Panc1 (cell line): ENCODE results near the gene CSNK1G2. TPM values are rescaled to one million over a fixed set of nuclear protein-coding genes. Genes with fewer than 3 reads are reported as not detected.

ENCODE experiments used
- ATAC-seq: fragments of 200-7000 bp; cut with Tn5 transposase; 2 replicates; pipeline ENCODE4 v1.9.1; 2020; ENCODE audit warnings: mild to moderate bottlenecking, moderate library complexity
- BruUV-seq: library from RNA; stranded (reverse); fragments of 400-500 nt; replicated peaks from 2 replicates; lab custom pipeline; 2021; lab: Mats Ljungman, UMichigan
- CTCF ChIA-PET: fragments of 300-600 bp; sonication (Branson Sonifier 250); formaldehyde crosslinking; loops from one replicate; lab custom pipeline; 2022; ENCODE audit warnings: antibody characterized with exemption; lab: Charles Lee
- POLR2A ChIA-PET: fragments of 300-600 bp; sonication (Branson Sonifier 250); formaldehyde crosslinking; loops from one replicate; lab custom pipeline; 2022; ENCODE audit warnings: antibody characterized with exemption; lab: Charles Lee
- DNase-seq: peaks from one replicate; pipeline ENCODE4 v3.0.0-alpha.2; 2010; ENCODE audit warnings: low read depth, low spot score
- H3K27ac ChIP-seq: 2 replicates; pipeline ENCODE4 v1.5.1; 2011; ENCODE audit warnings: mild to moderate bottlenecking, low read length, inconsistent platforms
- H3K27me3 ChIP-seq: fragments of 200-500 bp; sonication (Bioruptor generic); 2 replicates; pipeline ENCODE4 v1.6.0; 2014; ENCODE audit warnings: low read length, inconsistent platforms; ENCODE audit not compliant: control insufficient read depth, insufficient read depth
- H3K36me3 ChIP-seq: fragments of 200-500 bp; sonication (Bioruptor generic); 2 replicates; pipeline ENCODE4 v1.5.1; 2014; ENCODE audit warnings: inconsistent platforms, mild to moderate bottlenecking, low read length, moderate library complexity; ENCODE audit not compliant: control insufficient read depth, insufficient read depth
- H3K4me1 ChIP-seq: 2 replicates; pipeline ENCODE4 v1.5.1; 2011; ENCODE audit warnings: inconsistent platforms, mild to moderate bottlenecking, low read length, moderate library complexity; ENCODE audit not compliant: control insufficient read depth, insufficient read depth
- H3K4me3 ChIP-seq, 2 experiments: 2 replicates each; pipeline ENCODE4 v1.5.1; 2011 to 2012; ENCODE audit warnings: low read depth in 2 of 2, low read length in 2 of 2, mild to moderate bottlenecking in 2 of 2, inconsistent platforms in 1 of 2, moderate library complexity in 1 of 2
- H3K9me3 ChIP-seq: fragments of 200-500 bp; sonication (Bioruptor generic); 2 replicates; pipeline ENCODE4 v1.5.1; 2014; ENCODE audit warnings: low read depth, mild to moderate bottlenecking, inconsistent platforms, low read length, moderate library complexity; ENCODE audit not compliant: control insufficient read depth, insufficient read depth
- CTCF ChIP-seq: fragments of 450-650 bp; IDR thresholded peaks from 2 replicates; pipeline ENCODE4 v1.5.1; 2017; ENCODE audit warnings: mild to moderate bottlenecking
- POLR2AphosphoS5 ChIP-seq: IDR thresholded peaks from 2 replicates; pipeline ENCODE4 v1.6.1; 2012; ENCODE audit warnings: mild to moderate bottlenecking, low read depth, low read length, moderate library complexity
- REST ChIP-seq, 2 experiments: IDR thresholded peaks; 2 replicates each; pipeline ENCODE4 v1.6.1; 2011 to 2012; ENCODE audit warnings: low read depth in 2 of 2, control low read depth in 1 of 2, low read length in 1 of 2, mild to moderate bottlenecking in 1 of 2, moderate library complexity in 1 of 2; ENCODE audit not compliant: insufficient read depth in 1 of 2
- SIN3A ChIP-seq: IDR thresholded peaks from 2 replicates; pipeline ENCODE4 v1.6.1; 2012; ENCODE audit warnings: low read depth, mild to moderate bottlenecking, low read length, moderate library complexity, borderline replicate concordance; ENCODE audit not compliant: insufficient read depth
- TCF7L2 ChIP-seq: IDR thresholded peaks from 2 replicates; pipeline ENCODE4 v1.6.1; 2011; ENCODE audit warnings: mild to moderate bottlenecking, low read depth, low read length, inconsistent platforms
- in situ Hi-C: cut with HindIII; loops from 2 replicates; pipeline ENCODE4 v1.10.0; 2016; ENCODE audit warnings: low sequenced_read_pairs, low pct_unique_long_range_greater_than_20kb
- intact Hi-C: fragments of 100-400 bp; cut with micrococcal nuclease; formaldehyde crosslinking; loops from one replicate; pipeline ENCODE4 v1.10.0; 2022; ENCODE audit not compliant: unreplicated experiment
- total RNA-seq: library from RNA; stranded (reverse); gene quantifications from one replicate; pipeline ENCODE4 v1.2.1, GENCODE V29; 2021; ENCODE audit not compliant: unreplicated experiment

CSNK1G2 gene
- total RNA-seq, 1 experiment from 2014 or later: 65.8 TPM

- POLR2A ChIA-PET: no interaction called here
- Histone ChIP-seq H3K4me1 (no peaks in the 10 kb centered on the region), H3K36me3 (no peaks in the 10 kb centered on the region), H3K9me3 (no peaks in the 10 kb centered on the region), H3K4me3 (no peak overlapping the region), H3K27me3 (no peaks in the 10 kb centered on the region), H3K27ac (no peak overlapping the region)
- ATAC-seq (no peak), DNase-seq (no peak)
- in situ Hi-C loops: no loop called here
- intact Hi-C loops: no loop called here
- BruUV-seq: no TSS peak
- no peak for TF ChIP-seq REST (IDR thresholded peaks at IDR 0.05; ENCODE audit: insufficient read depth in 1 of 2, low read depth in 2 of 2, low read length in 1 of 2)
- no peak for TF ChIP-seq TCF7L2
- no peak for TF ChIP-seq CTCF
- no peak for TF ChIP-seq SIN3A
- TF ChIP-seq POLR2AphosphoS5: no peak
- CTCF ChIA-PET: interaction anchor here (0.6 kb wide), 1 partner anchor 433 kb away, joined by 7 read pairs; no protein-coding TSS in a partner anchor
Observed at GRCh38 chr19:1970806-1971502, 30.0 kb downstream of the CSNK1G2 start.

- Histone ChIP-seq H3K27me3 (no peaks in the 10 kb centered on the region), H3K36me3 (no peaks in the 10 kb centered on the region), H3K4me3 (no peak overlapping the region), H3K4me1 (no peaks in the 10 kb centered on the region), H3K9me3 (no peaks in the 10 kb centered on the region), H3K27ac (no peak overlapping the region)
- ATAC-seq: no peak
- ChIA-PET POLR2A (no interaction called here), CTCF (no interaction called here)
- intact Hi-C loops (no loop called here), in situ Hi-C loops (no loop called here)
- BruUV-seq: no TSS peak
- TF ChIP-seq CTCF (no peak), POLR2AphosphoS5 (no peak), REST (IDR thresholded peaks at IDR 0.05; ENCODE audit: insufficient read depth in 1 of 2, low read depth in 2 of 2, low read length in 1 of 2) (no peak), TCF7L2 (no peak), SIN3A (no peak)
- DNase-seq: no peak
Observed at GRCh38 chr19:1974381-1975161, 33.6 kb downstream of the CSNK1G2 start.
